ENCODE measurements around the gene MDM4.

GRCh38 chr1:204523605-204524215 lies 7.5 kb downstream of the MDM4 start:
- TF ChIP-seq CTCF (conservative IDR thresholded peaks at IDR 0.05; ENCODE audit: low read length) (no peak), EZH2phosphoT487 (IDR thresholded peaks at IDR 0.05; ENCODE audit: borderline replicate concordance, low read depth, low read length) (no peak)

All from OCI-LY7 (cell line).